Vagina (tissue), 2 donors: ENCODE results near the gene UGGT1.

ENCODE experiments used
- POLR2A ChIP-seq, 2 donors: fragments of 450-650 bp; IDR thresholded peaks; one replicate each; pipeline ENCODE4 v1.6.1; 2017; ENCODE audit warnings: antibody characterized with exemption in 2 of 2, mild to moderate bottlenecking in 2 of 2, moderate library complexity in 2 of 2
- TF ChIP-seq, protein P1 (sequence below), 3 experiments: fragments of 450-650 bp in 2 of 3; fragments of 200-600 bp in 1 of 3; sonication (generic) in 1 of 3; IDR thresholded peaks; one replicate each; pipeline ENCODE4 v1.5.1; 2017 to 2019; ENCODE audit warnings: antibody characterized with exemption in 3 of 3, mild to moderate bottlenecking in 2 of 3, moderate library complexity in 2 of 3

DNA sequence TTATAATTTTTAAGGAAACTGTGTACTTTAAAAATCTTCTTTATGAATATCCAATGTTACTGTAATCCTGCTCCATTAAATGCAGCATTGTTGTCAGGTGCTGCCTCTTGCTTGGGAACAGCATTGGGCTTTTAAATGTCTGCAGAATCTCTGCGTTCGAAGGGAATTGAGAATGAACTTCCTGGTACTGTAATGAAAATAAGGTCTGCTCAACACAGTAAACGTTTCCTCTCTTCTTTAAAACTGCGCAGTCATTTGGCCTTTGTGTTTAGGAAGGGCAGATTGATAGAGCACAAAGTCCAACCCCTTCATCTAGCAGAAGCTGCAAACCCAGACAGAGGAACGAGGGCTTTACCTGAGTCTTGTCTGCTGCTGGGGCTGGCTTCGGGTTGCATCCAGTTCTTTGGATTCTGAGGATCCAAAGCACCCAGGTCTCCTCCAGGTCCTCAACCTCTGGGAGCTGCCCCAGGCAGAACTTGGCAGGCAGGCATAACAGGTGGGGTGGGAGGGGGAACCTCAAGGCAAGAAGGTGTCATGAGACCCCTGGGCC is 104.5 kb downstream of the UGGT1 start:
- TF ChIP-seq, protein P1, sequence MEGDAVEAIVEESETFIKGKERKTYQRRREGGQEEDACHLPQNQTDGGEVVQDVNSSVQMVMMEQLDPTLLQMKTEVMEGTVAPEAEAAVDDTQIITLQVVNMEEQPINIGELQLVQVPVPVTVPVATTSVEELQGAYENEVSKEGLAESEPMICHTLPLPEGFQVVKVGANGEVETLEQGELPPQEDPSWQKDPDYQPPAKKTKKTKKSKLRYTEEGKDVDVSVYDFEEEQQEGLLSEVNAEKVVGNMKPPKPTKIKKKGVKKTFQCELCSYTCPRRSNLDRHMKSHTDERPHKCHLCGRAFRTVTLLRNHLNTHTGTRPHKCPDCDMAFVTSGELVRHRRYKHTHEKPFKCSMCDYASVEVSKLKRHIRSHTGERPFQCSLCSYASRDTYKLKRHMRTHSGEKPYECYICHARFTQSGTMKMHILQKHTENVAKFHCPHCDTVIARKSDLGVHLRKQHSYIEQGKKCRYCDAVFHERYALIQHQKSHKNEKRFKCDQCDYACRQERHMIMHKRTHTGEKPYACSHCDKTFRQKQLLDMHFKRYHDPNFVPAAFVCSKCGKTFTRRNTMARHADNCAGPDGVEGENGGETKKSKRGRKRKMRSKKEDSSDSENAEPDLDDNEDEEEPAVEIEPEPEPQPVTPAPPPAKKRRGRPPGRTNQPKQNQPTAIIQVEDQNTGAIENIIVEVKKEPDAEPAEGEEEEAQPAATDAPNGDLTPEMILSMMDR (IDR thresholded peaks at IDR 0.05): no peak
- TF ChIP-seq POLR2A (IDR thresholded peaks at IDR 0.05): no peak
